Endothelial cell (in vitro differentiated cells): ENCODE results near the gene DNAJB2. TPM values are rescaled to one million over a fixed set of nuclear protein-coding genes. Genes with fewer than 3 reads are reported as not detected.
A peak's percentile ranks its signal among the peaks of the same experiment; 100 is the strongest.

Experiments used
- DNase-seq: peaks from one replicate; pipeline ENCODE4 v3.0.0; 2021; ENCODE audit warnings: low spot score
- H3K27ac Mint-ChIP-seq: one replicate; pipeline ENCODE4 v1.8.0; 2021; ENCODE audit warnings: mixed read lengths, inconsistent platforms; ENCODE audit not compliant: unreplicated experiment
- H3K27me3 Mint-ChIP-seq: one replicate; pipeline ENCODE4 v1.8.0; 2021; ENCODE audit warnings: mild to moderate bottlenecking, moderate library complexity, mixed read lengths, inconsistent platforms; ENCODE audit not compliant: unreplicated experiment
- H3K36me3 Mint-ChIP-seq: one replicate; pipeline ENCODE4 v1.8.0; 2021; ENCODE audit warnings: mild to moderate bottlenecking, low read depth, mixed read lengths, inconsistent platforms; ENCODE audit not compliant: unreplicated experiment
- H3K4me1 Mint-ChIP-seq: one replicate; pipeline ENCODE4 v1.8.0; 2021; ENCODE audit warnings: mild to moderate bottlenecking, mixed read lengths, inconsistent platforms; ENCODE audit not compliant: unreplicated experiment
- H3K4me3 Mint-ChIP-seq: one replicate; pipeline ENCODE4 v1.8.0; 2021; ENCODE audit warnings: mild to moderate bottlenecking, mixed read lengths, inconsistent platforms; ENCODE audit not compliant: unreplicated experiment
- H3K9me3 Mint-ChIP-seq: one replicate; pipeline ENCODE4 v1.8.0; 2021; ENCODE audit warnings: mixed read lengths, inconsistent platforms; ENCODE audit not compliant: unreplicated experiment
- long read RNA-seq: library from polyadenylated mRNA; unstranded; transcript quantifications from one replicate; pipeline ENCODE4 v2.0.0, GENCODE V29; 2020; ENCODE audit not compliant: unreplicated experiment
- total RNA-seq: library from RNA; stranded (reverse); fragmentation: NEBNext Ultra II Directional; extraction: Animal tissue kit (Norgen Biotek cat#: 25700); gene quantifications from one replicate; pipeline ENCODE4 v1.2.1, GENCODE V29; 2021; ENCODE audit not compliant: unreplicated experiment
- TF ChIP-seq, protein P1 (sequence below): fragments of 200-600 bp; sonication (generic); IDR thresholded peaks from one replicate; pipeline ENCODE4 v1.5.0; 2021; ENCODE audit warnings: antibody characterized with exemption; ENCODE audit not compliant: unreplicated experiment

The DNAJB2 gene
- total RNA-seq, result 64.3 TPM
- long read RNA-seq, partial matches to known transcripts, result 0 of 5 reads
- long read RNA-seq, other reads (novel, unspliced or antisense), result 3 of 5 reads

DNA sequence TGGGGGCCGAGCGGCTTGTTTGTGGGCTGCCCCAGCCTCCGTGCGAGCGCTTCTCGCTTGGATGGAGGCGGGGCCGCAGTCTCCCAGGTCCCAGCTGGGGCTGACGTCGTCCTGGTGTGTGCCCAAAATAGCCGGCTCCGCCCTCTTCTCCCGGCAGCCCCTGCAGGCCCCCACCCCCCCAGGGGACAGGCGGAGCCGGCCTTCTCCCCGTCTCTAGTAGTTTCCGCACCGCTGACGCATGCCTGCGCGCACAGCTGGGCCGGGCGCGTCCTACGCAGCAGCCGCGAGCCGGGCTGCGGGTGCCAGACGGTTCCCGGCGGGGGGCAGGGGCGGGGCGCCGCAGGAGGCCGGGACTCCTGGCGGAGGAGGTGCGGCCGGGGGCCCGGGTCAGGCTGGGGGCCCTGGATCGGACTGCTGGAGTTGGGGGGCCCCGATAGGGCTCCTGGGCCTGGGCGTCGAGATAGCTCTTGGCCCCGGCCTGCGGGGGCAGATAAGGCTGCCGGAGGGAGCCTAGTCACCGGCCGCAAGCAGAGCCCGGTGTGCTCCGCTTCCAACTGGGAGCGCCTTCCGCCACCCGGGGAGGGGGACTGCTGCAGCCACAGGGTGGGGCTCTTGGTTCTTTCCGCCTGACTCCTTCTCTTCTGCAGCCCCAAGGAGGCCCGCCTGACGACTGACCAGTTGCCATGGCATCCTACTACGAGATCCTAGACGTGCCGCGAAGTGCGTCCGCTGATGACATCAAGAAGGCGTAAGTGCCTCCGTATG is at the start of gene DNAJB2:
Gene DNAJB2, plus strand, starts transcription at position 216 of the 765 bp plus-strand sequence. Its CDS starts 468 bp downstream, at position 684.
- peak; percentile 95 for DNase-seq
- no peaks in the 10 kb centered on the region for H3K9me3 Mint-ChIP-seq
- H3K4me1 Mint-ChIP-seq, result peaks cover 26% of the 10 kb centered on the region
- peaks cover 15% of the 10 kb centered on the region for H3K27me3 Mint-ChIP-seq
- TF ChIP-seq, protein P1, sequence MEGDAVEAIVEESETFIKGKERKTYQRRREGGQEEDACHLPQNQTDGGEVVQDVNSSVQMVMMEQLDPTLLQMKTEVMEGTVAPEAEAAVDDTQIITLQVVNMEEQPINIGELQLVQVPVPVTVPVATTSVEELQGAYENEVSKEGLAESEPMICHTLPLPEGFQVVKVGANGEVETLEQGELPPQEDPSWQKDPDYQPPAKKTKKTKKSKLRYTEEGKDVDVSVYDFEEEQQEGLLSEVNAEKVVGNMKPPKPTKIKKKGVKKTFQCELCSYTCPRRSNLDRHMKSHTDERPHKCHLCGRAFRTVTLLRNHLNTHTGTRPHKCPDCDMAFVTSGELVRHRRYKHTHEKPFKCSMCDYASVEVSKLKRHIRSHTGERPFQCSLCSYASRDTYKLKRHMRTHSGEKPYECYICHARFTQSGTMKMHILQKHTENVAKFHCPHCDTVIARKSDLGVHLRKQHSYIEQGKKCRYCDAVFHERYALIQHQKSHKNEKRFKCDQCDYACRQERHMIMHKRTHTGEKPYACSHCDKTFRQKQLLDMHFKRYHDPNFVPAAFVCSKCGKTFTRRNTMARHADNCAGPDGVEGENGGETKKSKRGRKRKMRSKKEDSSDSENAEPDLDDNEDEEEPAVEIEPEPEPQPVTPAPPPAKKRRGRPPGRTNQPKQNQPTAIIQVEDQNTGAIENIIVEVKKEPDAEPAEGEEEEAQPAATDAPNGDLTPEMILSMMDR, result no peak
- peaks cover 19% of the 10 kb centered on the region for H3K36me3 Mint-ChIP-seq
- H3K27ac Mint-ChIP-seq, result peak within 1 kb of the TSS; percentile 96
- peak within 1 kb of the TSS; percentile 91 for H3K4me3 Mint-ChIP-seq

DNA sequence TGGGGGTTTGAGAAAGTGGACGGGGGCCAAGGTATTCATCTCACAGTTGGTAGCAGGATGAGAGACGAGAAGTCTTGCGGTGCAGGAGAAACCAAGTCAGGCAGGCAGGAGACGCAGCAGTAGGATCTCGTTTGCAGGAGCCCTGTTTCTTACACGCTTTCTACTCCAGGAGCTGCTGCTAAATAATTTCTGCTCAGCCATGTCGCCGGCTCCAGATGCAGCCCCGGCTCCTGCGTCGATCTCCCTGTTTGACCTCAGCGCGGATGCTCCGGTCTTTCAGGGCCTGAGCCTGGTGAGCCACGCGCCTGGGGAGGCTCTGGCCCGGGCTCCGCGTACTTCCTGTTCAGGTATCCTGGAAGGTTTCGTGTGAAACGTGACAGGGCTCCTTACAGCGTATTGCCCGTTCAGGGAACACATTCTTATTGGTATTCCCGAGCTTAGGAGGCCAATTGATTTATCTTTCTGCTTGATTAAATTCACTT is 49.1 kb upstream of the DNAJB2 start:
- DNase-seq, result peak; percentile 61

GRCh38 chr2:219234331-219234730 is 44.8 kb upstream of the DNAJB2 start:
- Mint-ChIP-seq H3K36me3 (peaks cover 35% of the 10 kb centered on the region), H3K4me3 (peak overlapping the region; percentile 16), H3K4me1 (peaks cover 10% of the 10 kb centered on the region), H3K27ac (no peak overlapping the region), H3K27me3 (peaks cover 7% of the 10 kb centered on the region), H3K9me3 (no peaks in the 10 kb centered on the region)
- DNase-seq, result no peak
- TF ChIP-seq, protein P1, result no peak

More for the DNA sequence above, 49.1 kb upstream of the DNAJB2 start:
- peak overlapping the region; percentile 99 for H3K27ac Mint-ChIP-seq
- peaks cover 35% of the 10 kb centered on the region for H3K36me3 Mint-ChIP-seq
- H3K27me3 Mint-ChIP-seq, result peaks cover 3% of the 10 kb centered on the region
- TF ChIP-seq, protein P1, result no peak
- H3K9me3 Mint-ChIP-seq, result no peaks in the 10 kb centered on the region
- peaks cover 22% of the 10 kb centered on the region for H3K4me1 Mint-ChIP-seq
- peak overlapping the region; percentile 100 for H3K4me3 Mint-ChIP-seq

GRCh38 chr2:219243291-219243761 is 35.8 kb upstream of the DNAJB2 start:
- DNase-seq, result no peak
- Mint-ChIP-seq H3K27me3 (peaks cover 15% of the 10 kb centered on the region), H3K36me3 (no peaks in the 10 kb centered on the region), H3K9me3 (no peaks in the 10 kb centered on the region), H3K4me1 (peaks cover 13% of the 10 kb centered on the region), H3K4me3 (no peak overlapping the region), H3K27ac (peak overlapping the region; percentile 26)
- TF ChIP-seq, protein P1, result no peak

- H3K36me3 Mint-ChIP-seq, result peaks cover 6% of the 10 kb centered on the region
- peak overlapping the region; percentile 96 for H3K4me3 Mint-ChIP-seq
These were observed 34.4 kb upstream of the DNAJB2 start for GRCh38 chr2:219244789-219245147.

More at GRCh38 chr2:219244789-219245147, 34.4 kb upstream of the DNAJB2 start:
- Mint-ChIP-seq H3K4me1 (peaks cover 26% of the 10 kb centered on the region), H3K27ac (peak overlapping the region; percentile 98), H3K27me3 (peaks cover 14% of the 10 kb centered on the region), H3K9me3 (no peaks in the 10 kb centered on the region)
- no peak for DNase-seq
- TF ChIP-seq, protein P1, result no peak
